HepG2 (cell line): ENCODE results near the gene ADGRD1. TPM values are rescaled to one million over a fixed set of nuclear protein-coding genes. Genes with fewer than 3 reads are reported as not detected.

Experiments used
- ATAC-seq: fragments of 200-7000 bp; cut with Tn5 transposase; 3 replicates; pipeline ENCODE4 v1.9.1; 2020; ENCODE audit warnings: mild to moderate bottlenecking, moderate library complexity
- BruUV-seq: library from RNA; stranded (reverse); fragments of 400-500 nt; replicated peaks from 2 replicates; lab custom pipeline; 2021; lab: Mats Ljungman, UMichigan
- CTCF ChIA-PET: fragments of 300-600 bp; formaldehyde crosslinking; extraction: SDS; loops from one replicate; lab custom pipeline; 2021; ENCODE audit warnings: low total read pairs, inconsistent platforms, low intra/inter-chr PET ratio; lab: Yijun Ruan, JAX
- POLR2A ChIA-PET: fragments of 350-600 bp; sonication (Branson Sonifier 250); formaldehyde crosslinking; loops from one replicate; lab custom pipeline; 2020; ENCODE audit warnings: antibody characterized with exemption, inconsistent platforms; lab: Yijun Ruan, JAX
- DNase-seq: peaks from one replicate; pipeline ENCODE4 v3.0.0-alpha.2; 2015; ENCODE audit warnings: low spot score
- FAIRE-seq: peaks from 3 replicates; lab custom pipeline; 2011; peaks lifted over from hg19 to GRCh38; lab: Jason Lieb, UNC
- H2AFZ ChIP-seq: one replicate; pipeline ENCODE4 v1.6.1; 2011; ENCODE audit warnings: low read length, inconsistent platforms
- H3K27ac ChIP-seq: fragments of 300-600 bp; 3 replicates; pipeline ENCODE4 v1.8.0; 2011; ENCODE audit warnings: mixed run types, mild to moderate bottlenecking, mixed read lengths, low read length, inconsistent platforms; ENCODE audit not compliant: insufficient read depth; ENCODE audit errors: extremely low read length
- H3K27me3 ChIP-seq, 2 experiments: fragments of 200-600 bp in 1 of 2; 2 replicates in 1 of 2; 3 replicates in 1 of 2; pipeline versions ENCODE4 v1.6.0 to v1.8.0; 2011; ENCODE audit warnings: low read length in 2 of 2, mild to moderate bottlenecking in 2 of 2, moderate library complexity in 2 of 2, inconsistent platforms in 1 of 2; ENCODE audit not compliant: insufficient read depth in 2 of 2, control insufficient read depth in 1 of 2
- H3K36me3 ChIP-seq, 2 experiments: fragments of 200-600 bp in 1 of 2; replicated peaks in 1 of 2; 2 replicates in 1 of 2; 3 replicates in 1 of 2; pipeline versions ENCODE4 v1.5.1 to v1.8.0; 2011; ENCODE audit warnings: low read length in 2 of 2, inconsistent platforms in 1 of 2; ENCODE audit not compliant: insufficient read depth in 2 of 2, control insufficient read depth in 1 of 2
- H3K4me1 ChIP-seq: 2 replicates; pipeline ENCODE4 v1.5.1; 2012; ENCODE audit warnings: low read length, inconsistent platforms; ENCODE audit not compliant: insufficient read depth
- H3K4me2 ChIP-seq: 2 replicates; pipeline ENCODE4 v1.6.0; 2011; ENCODE audit warnings: low read depth, low read length, inconsistent platforms
- H3K4me3 ChIP-seq, 3 experiments: fragments of 200-600 bp in 1 of 3; sonication (generic), shearing (Covaris generic) in 1 of 3; replicated peaks in 1 of 3; 2 replicates each; pipeline ENCODE4 v1.5.1; 2011 to 2016; ENCODE audit warnings: low read length in 3 of 3, inconsistent platforms in 2 of 3, low read depth in 2 of 3, mild to moderate bottlenecking in 2 of 3, control low read depth in 1 of 3, mixed read lengths in 1 of 3; ENCODE audit not compliant: insufficient read depth in 1 of 3
- H3K79me2 ChIP-seq: one replicate; pipeline ENCODE4 v1.6.1; 2011; ENCODE audit warnings: low read length, inconsistent platforms; ENCODE audit not compliant: insufficient read depth
- H3K9ac ChIP-seq: 2 replicates; pipeline ENCODE4 v1.6.0; 2011; ENCODE audit warnings: mild to moderate bottlenecking, low read depth, low read length, inconsistent platforms; ENCODE audit not compliant: insufficient read depth
- H3K9me3 ChIP-seq: 2 replicates; pipeline ENCODE4 v1.5.1; 2012; ENCODE audit warnings: mild to moderate bottlenecking, low read length
- H4K20me1 ChIP-seq: 2 replicates; pipeline ENCODE4 v1.6.0; 2011; ENCODE audit warnings: inconsistent platforms, mild to moderate bottlenecking, low read length, moderate library complexity; ENCODE audit not compliant: insufficient read depth
- CREM ChIP-seq, 2 experiments: sonication (generic) in 1 of 2; formaldehyde crosslinking in 1 of 2; IDR thresholded peaks; 2 replicates each; pipeline versions ENCODE4 v1.4.0 to v1.6.1; 2016 to 2020; ENCODE audit warnings: antibody characterized with exemption in 1 of 2, mild to moderate bottlenecking in 1 of 2, missing genetic modification reagents in 1 of 2
- KLF16 ChIP-seq, 2 experiments: sonication (generic) in 1 of 2; formaldehyde crosslinking in 1 of 2; IDR thresholded peaks; 2 replicates each; pipeline versions ENCODE4 v1.6.1 to v1.8.0; 2016 to 2023; ENCODE audit warnings: missing genetic modification reagents in 2 of 2, missing compliant biosample characterization in 1 of 2
- MXI1 ChIP-seq: IDR thresholded peaks from 3 replicates; pipeline ENCODE4 v1.6.1; 2012; ENCODE audit warnings: low read depth, low read length, inconsistent platforms, borderline replicate concordance
- MYC ChIP-seq: sonication (generic); formaldehyde crosslinking; IDR thresholded peaks from 2 replicates; pipeline ENCODE4 v1.9.0; 2021; ENCODE audit warnings: missing genetic modification reagents, borderline replicate concordance
- TBL1XR1 ChIP-seq: fragments of 150-350 bp; IDR thresholded peaks from 2 replicates; pipeline ENCODE4 v1.6.1; 2014; ENCODE audit warnings: borderline replicate concordance, low read length; ENCODE audit not compliant: partially characterized antibody
- TRIM24 ChIP-seq: sonication (generic); formaldehyde crosslinking; IDR thresholded peaks from 2 replicates; pipeline ENCODE4 v1.8.0; 2022; ENCODE audit warnings: mild to moderate bottlenecking, missing genetic modification reagents
- ZBTB42 ChIP-seq: sonication (generic); formaldehyde crosslinking; IDR thresholded peaks from 2 replicates; pipeline ENCODE4 v1.5.0; 2020; ENCODE audit warnings: mild to moderate bottlenecking, missing genetic modification reagents
- ZNF674 ChIP-seq: sonication (generic); formaldehyde crosslinking; IDR thresholded peaks from 2 replicates; pipeline ENCODE4 v1.5.0; 2020; ENCODE audit warnings: low read depth, mild to moderate bottlenecking, missing genetic modification reagents
- ZSCAN9 ChIP-seq: IDR thresholded peaks from 2 replicates; pipeline ENCODE4 v1.6.1; 2016; ENCODE audit warnings: borderline replicate concordance
- WGBS: methylation state at CpG from one replicate; pipeline ENCODE4 v1.1.6; 2017; ENCODE audit warnings: low lambda C conversion rate; 5-methylcytosine and 5-hydroxymethylcytosine counted together
- in situ Hi-C: cut with HindIII; loops from 2 replicates; pipeline ENCODE4 v1.10.0; 2017; ENCODE audit warnings: low pct_unique_long_range_greater_than_20kb; ENCODE audit not compliant: extremely low pct_ligation_motif_present
- intact Hi-C: fragments of 100-400 bp; cut with micrococcal nuclease; formaldehyde crosslinking; loops from one replicate; pipeline ENCODE4 v1.10.0; 2022; ENCODE audit not compliant: unreplicated experiment
- polyA plus RNA-seq, 8 experiments: library from polyadenylated mRNA; depleted of rRNA in 3 of 8; stranded (reverse) in 7 of 8; unstranded in 1 of 8; fragments of >200 nt; fragmentation: Illumina TruSeq in 4 of 8; extraction: Trizol in 4 of 8; gene quantifications; 2 replicates each; pipeline versions ENCODE4 v1.2.1 to v1.2.3, GENCODE V29; 2011 to 2016; ENCODE audit warnings: low read depth in 4 of 8, missing spikeins in 1 of 8, mixed read lengths in 1 of 8; ENCODE audit not compliant: insufficient read depth in 1 of 8
- total RNA-seq, 5 experiments: library from RNA; depleted of rRNA; stranded (reverse); fragments of >200 nt; fragmentation: Illumina TruSeq; extraction: Trizol; gene quantifications; 2 replicates each; pipeline ENCODE4 v1.2.3, GENCODE V29; 2016; ENCODE audit warnings: low read depth in 1 of 5
- TF ChIP-seq, protein P1 (sequence below): sonication (generic); formaldehyde crosslinking; IDR thresholded peaks from 2 replicates; pipeline ENCODE4 v1.4.0; 2020; ENCODE audit warnings: missing genetic modification reagents, mild to moderate bottlenecking, borderline replicate concordance
- TF ChIP-seq, protein P2 (sequence below): fragments of 450-650 bp; IDR thresholded peaks from 2 replicates; pipeline ENCODE4 v1.6.1; 2016
- TF ChIP-seq, protein P3 (sequence below): sonication (generic); formaldehyde crosslinking; conservative IDR thresholded peaks from 2 replicates; pipeline ENCODE4 v1.4.0; 2020; ENCODE audit warnings: missing genetic modification reagents
- TF ChIP-seq, protein P4 (sequence below): sonication (generic); formaldehyde crosslinking; IDR thresholded peaks from 2 replicates; pipeline ENCODE4 v1.4.0; 2020; ENCODE audit warnings: mild to moderate bottlenecking, missing genetic modification reagents

ADGRD1 gene
- total and polyA plus RNA-seq, 2 of the 13 experiments (the other 11 are each of a cell fraction or from before 2014, with no cell fraction given), result 0.46 to 12.4 TPM

DNA sequence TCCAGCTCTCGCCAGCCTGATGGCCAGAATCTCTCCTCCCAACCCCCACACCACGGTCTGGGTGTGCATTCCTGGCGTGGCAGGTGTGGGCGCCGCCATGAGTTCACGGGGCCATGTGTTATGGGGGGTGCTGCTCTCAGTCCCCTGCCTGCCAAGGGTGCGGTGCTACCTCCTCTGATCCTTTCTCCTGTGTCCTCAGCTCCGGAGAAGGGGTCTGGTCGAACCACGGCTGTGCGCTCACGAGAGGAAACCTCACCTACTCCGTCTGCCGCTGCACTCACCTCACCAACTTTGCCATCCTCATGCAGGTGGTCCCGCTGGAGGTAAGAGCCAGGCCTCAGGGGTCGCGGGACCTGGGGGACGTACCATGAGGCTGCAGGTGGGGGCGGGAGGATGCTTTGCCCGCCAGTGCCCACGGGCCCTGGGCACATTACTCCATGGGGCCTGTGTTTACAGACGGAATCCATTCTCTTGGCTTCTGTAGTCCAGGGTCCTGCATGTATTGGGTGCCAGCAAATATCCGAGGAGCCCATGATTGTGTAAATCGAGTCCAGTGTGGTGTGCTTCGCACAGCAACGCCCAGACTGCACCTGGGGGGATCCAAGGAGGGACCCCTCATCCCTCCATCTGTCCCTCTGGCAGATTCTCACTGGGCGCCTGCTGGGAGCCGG is 130.8 kb downstream of the ADGRD1 start:
- Histone ChIP-seq H3K4me3 (no peak overlapping the region), H3K4me2 (no peak overlapping the region), H3K27me3 (no peaks in the 10 kb centered on the region), H3K9me3 (no peaks in the 10 kb centered on the region), H3K9ac (no peak overlapping the region), H3K79me2 (no peaks in the 10 kb centered on the region), H4K20me1 (no peaks in the 10 kb centered on the region), H3K4me1 (no peaks in the 10 kb centered on the region), H2AFZ (no peak overlapping the region), H3K36me3 (no peaks in the 10 kb centered on the region), H3K27ac (no peak overlapping the region)
- DNase-seq, result no peak
- in situ Hi-C loops (no loop called here), intact Hi-C loops (no loop called here)
- no TSS peak for BruUV-seq
- no peak for FAIRE-seq
- ChIA-PET POLR2A (no interaction called here), CTCF (no interaction called here)
- 86% methylated on average over 28 of the region's 28 CpGs for WGBS
- no peak for TF ChIP-seq TBL1XR1
- TF ChIP-seq MXI1, result no peak
- TF ChIP-seq ZNF674 (CRISPR knock-in tag), result no peak
- no peak for TF ChIP-seq ZSCAN9
- TF ChIP-seq MYC, result no peak
- TF ChIP-seq TRIM24, result no peak
- no peak for TF ChIP-seq CREM (IDR thresholded peaks at IDR 0.05)
- TF ChIP-seq CREM (CRISPR knock-in tag; IDR thresholded peaks at IDR 0.05), result no peak
- TF ChIP-seq, protein P1, sequence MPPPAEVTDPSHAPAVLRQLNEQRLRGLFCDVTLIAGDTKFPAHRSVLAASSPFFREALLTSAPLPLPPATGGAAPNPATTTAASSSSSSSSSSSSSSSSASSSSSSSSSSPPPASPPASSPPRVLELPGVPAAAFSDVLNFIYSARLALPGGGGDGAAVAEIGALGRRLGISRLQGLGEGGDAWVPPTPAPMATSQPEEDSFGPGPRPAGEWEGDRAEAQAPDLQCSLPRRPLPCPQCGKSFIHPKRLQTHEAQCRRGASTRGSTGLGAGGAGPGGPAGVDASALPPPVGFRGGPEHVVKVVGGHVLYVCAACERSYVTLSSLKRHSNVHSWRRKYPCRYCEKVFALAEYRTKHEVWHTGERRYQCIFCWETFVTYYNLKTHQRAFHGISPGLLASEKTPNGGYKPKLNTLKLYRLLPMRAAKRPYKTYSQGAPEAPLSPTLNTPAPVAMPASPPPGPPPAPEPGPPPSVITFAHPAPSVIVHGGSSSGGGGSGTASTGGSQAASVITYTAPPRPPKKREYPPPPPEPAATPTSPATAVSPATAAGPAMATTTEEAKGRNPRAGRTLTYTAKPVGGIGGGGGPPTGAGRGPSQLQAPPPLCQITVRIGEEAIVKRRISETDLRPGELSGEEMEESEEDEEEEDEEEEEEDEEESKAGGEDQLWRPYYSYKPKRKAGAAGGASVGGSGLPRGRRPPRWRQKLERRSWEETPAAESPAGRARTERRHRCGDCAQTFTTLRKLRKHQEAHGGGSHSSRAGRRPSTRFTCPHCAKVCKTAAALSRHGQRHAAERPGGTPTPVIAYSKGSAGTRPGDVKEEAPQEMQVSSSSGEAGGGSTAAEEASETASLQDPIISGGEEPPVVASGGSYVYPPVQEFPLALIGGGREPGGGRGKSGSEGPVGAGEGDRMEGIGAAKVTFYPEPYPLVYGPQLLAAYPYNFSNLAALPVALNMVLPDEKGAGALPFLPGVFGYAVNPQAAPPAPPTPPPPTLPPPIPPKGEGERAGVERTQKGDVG (CRISPR knock-in tag), result no peak
- TF ChIP-seq, protein P2, sequence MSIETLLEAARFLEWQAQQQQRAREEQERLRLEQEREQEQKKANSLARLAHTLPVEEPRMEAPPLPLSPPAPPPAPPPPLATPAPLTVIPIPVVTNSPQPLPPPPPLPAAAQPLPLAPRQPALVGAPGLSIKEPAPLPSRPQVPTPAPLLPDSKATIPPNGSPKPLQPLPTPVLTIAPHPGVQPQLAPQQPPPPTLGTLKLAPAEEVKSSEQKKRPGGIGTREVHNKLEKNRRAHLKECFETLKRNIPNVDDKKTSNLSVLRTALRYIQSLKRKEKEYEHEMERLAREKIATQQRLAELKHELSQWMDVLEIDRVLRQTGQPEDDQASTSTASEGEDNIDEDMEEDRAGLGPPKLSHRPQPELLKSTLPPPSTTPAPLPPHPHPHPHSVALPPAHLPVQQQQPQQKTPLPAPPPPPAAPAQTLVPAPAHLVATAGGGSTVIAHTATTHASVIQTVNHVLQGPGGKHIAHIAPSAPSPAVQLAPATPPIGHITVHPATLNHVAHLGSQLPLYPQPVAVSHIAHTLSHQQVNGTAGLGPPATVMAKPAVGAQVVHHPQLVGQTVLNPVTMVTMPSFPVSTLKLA, result no peak
- no peak for TF ChIP-seq KLF16 (CRISPR knock-in tag; IDR thresholded peaks at IDR 0.05)
- no peak for TF ChIP-seq ZBTB42 (CRISPR knock-in tag)
- TF ChIP-seq, protein P3, sequence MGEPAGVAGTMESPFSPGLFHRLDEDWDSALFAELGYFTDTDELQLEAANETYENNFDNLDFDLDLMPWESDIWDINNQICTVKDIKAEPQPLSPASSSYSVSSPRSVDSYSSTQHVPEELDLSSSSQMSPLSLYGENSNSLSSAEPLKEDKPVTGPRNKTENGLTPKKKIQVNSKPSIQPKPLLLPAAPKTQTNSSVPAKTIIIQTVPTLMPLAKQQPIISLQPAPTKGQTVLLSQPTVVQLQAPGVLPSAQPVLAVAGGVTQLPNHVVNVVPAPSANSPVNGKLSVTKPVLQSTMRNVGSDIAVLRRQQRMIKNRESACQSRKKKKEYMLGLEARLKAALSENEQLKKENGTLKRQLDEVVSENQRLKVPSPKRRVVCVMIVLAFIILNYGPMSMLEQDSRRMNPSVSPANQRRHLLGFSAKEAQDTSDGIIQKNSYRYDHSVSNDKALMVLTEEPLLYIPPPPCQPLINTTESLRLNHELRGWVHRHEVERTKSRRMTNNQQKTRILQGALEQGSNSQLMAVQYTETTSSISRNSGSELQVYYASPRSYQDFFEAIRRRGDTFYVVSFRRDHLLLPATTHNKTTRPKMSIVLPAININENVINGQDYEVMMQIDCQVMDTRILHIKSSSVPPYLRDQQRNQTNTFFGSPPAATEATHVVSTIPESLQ, result no peak
- TF ChIP-seq, protein P4, sequence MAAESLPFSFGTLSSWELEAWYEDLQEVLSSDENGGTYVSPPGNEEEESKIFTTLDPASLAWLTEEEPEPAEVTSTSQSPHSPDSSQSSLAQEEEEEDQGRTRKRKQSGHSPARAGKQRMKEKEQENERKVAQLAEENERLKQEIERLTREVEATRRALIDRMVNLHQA (CRISPR knock-in tag), result no peak
- ATAC-seq, result no peak
